Endothelial cell of umbilical vein (primary cell): ENCODE results near the gene PZP. TPM values are rescaled to one million over a fixed set of nuclear protein-coding genes. Genes with fewer than 3 reads are reported as not detected.

Experiments
- BruUV-seq: library from RNA; stranded (reverse); fragments of 400-500 nt; replicated peaks from 2 replicates; lab custom pipeline; 2021; lab: Mats Ljungman, UMichigan
- CTCF ChIA-PET: fragments of 300-600, 350-600 bp; sonication (Branson Sonifier 250); formaldehyde crosslinking; loops from one replicate; lab custom pipeline; 2021; ENCODE audit warnings: antibody characterized with exemption, inconsistent platforms; lab: Charles Lee
- POLR2A ChIA-PET: fragments of 300-600, 350-600 bp; sonication (Branson Sonifier 250); formaldehyde crosslinking; loops from one replicate; lab custom pipeline; 2021; ENCODE audit warnings: antibody characterized with exemption, inconsistent platforms; lab: Charles Lee
- DNase-seq: peaks from one replicate; pipeline ENCODE4 v3.0.0-alpha.2; 2011; ENCODE audit warnings: low read depth, low spot score
- FAIRE-seq: peaks from 2 replicates; lab custom pipeline; 2011; peaks lifted over from hg19 to GRCh38; lab: Jason Lieb, UNC
- H2AFZ ChIP-seq: 2 replicates; pipeline ENCODE4 v1.6.0; 2012; ENCODE audit warnings: low read depth, low read length, control low read depth, inconsistent platforms
- H3K27ac ChIP-seq: 2 replicates; pipeline ENCODE4 v1.5.1; 2011; ENCODE audit warnings: low read depth, mild to moderate bottlenecking, control low read depth, low read length, moderate library complexity; ENCODE audit not compliant: insufficient read depth
- H3K27me3 ChIP-seq, 2 experiments: 2 replicates each; pipeline versions ENCODE4 v1.6.0 to v1.6.1; 2011; ENCODE audit warnings: low read length in 2 of 2, mixed read lengths in 1 of 2; ENCODE audit not compliant: control insufficient read depth in 2 of 2, insufficient read depth in 2 of 2
- H3K36me3 ChIP-seq, 2 experiments: 2 replicates in 1 of 2; 3 replicates in 1 of 2; pipeline ENCODE4 v1.5.1; 2011; ENCODE audit warnings: low read length in 2 of 2, mild to moderate bottlenecking in 1 of 2, moderate library complexity in 1 of 2; ENCODE audit not compliant: control insufficient read depth in 2 of 2, insufficient read depth in 2 of 2; ENCODE audit errors: extremely low read depth in 1 of 2
- H3K4me1 ChIP-seq: 3 replicates; pipeline ENCODE4 v1.5.1; 2011; ENCODE audit warnings: mild to moderate bottlenecking, low read length; ENCODE audit not compliant: control insufficient read depth, insufficient read depth; ENCODE audit errors: extremely low read depth
- H3K4me2 ChIP-seq: 2 replicates; pipeline ENCODE4 v1.6.1; 2011; ENCODE audit warnings: low read length, control low read depth, mixed read lengths; ENCODE audit not compliant: insufficient read depth
- H3K4me3 ChIP-seq, 3 experiments: fragments of 200-600 bp in 1 of 3; sonication (generic), shearing (Covaris generic) in 1 of 3; replicated peaks in 1 of 3; 2 replicates each; pipeline ENCODE4 v1.5.1; 2011 to 2016; ENCODE audit warnings: control low read depth in 3 of 3, low read length in 3 of 3, mild to moderate bottlenecking in 2 of 3, inconsistent platforms in 1 of 3, low read depth in 1 of 3, moderate library complexity in 1 of 3; ENCODE audit not compliant: insufficient read depth in 1 of 3
- H3K79me2 ChIP-seq: 2 replicates; pipeline ENCODE4 v1.6.0; 2012; ENCODE audit warnings: low read length, inconsistent platforms; ENCODE audit not compliant: control insufficient read depth, insufficient read depth
- H3K9ac ChIP-seq: replicated peaks from 2 replicates; pipeline ENCODE3; 2011; ENCODE audit warnings: low read length, control low read depth; ENCODE audit not compliant: insufficient read depth; ENCODE audit errors: extremely low read depth
- H3K9me1 ChIP-seq: replicated peaks from 3 replicates; pipeline ENCODE4 v1.6.0; 2011; ENCODE audit warnings: mild to moderate bottlenecking, low read length; ENCODE audit not compliant: control insufficient read depth, insufficient read depth; ENCODE audit errors: extremely low read depth
- H3K9me3 ChIP-seq: replicated peaks from 2 replicates; pipeline ENCODE4 v1.5.1; 2012; ENCODE audit warnings: low read length, inconsistent platforms; ENCODE audit not compliant: control insufficient read depth, insufficient read depth
- H4K20me1 ChIP-seq: replicated peaks from 2 replicates; pipeline ENCODE3; 2011; ENCODE audit warnings: mild to moderate bottlenecking, low read length; ENCODE audit not compliant: control insufficient read depth, insufficient read depth; ENCODE audit errors: extremely low read depth
- CTCF ChIP-seq, 2 donors: IDR thresholded peaks; 1 replicate in 1 of 2; 2 replicates in 1 of 2; pipeline ENCODE4 v1.5.1; 2011; ENCODE audit warnings: low read length in 2 of 2, mild to moderate bottlenecking in 2 of 2, moderate library complexity in 2 of 2, control low read depth in 1 of 2, inconsistent platforms in 1 of 2, low read depth in 1 of 2; ENCODE audit not compliant: insufficient read depth in 1 of 2; ENCODE audit errors: extremely low read depth in 1 of 2
- EZH2 ChIP-seq: IDR thresholded peaks from 2 replicates; pipeline ENCODE4 v1.6.1; 2012; ENCODE audit warnings: borderline replicate concordance, low read depth, mild to moderate bottlenecking, moderate library complexity, low read length, inconsistent platforms; ENCODE audit not compliant: severe bottlenecking
- FOS ChIP-seq: IDR thresholded peaks from 2 replicates; pipeline ENCODE4 v1.6.1; 2011; ENCODE audit warnings: mild to moderate bottlenecking, low read length, moderate library complexity, borderline replicate concordance; ENCODE audit not compliant: insufficient read depth
- GATA2 ChIP-seq: IDR thresholded peaks from 2 replicates; pipeline ENCODE4 v1.7.0; 2011; ENCODE audit warnings: low read depth, mild to moderate bottlenecking, moderate library complexity, mixed read lengths, low read length; ENCODE audit not compliant: insufficient read length, insufficient read depth
- JUN ChIP-seq: IDR thresholded peaks from 2 replicates; pipeline ENCODE4 v1.6.1; 2011; ENCODE audit warnings: borderline replicate concordance, low read depth; ENCODE audit not compliant: insufficient read length, insufficient read depth
- MAX ChIP-seq: IDR thresholded peaks from 2 replicates; pipeline ENCODE4 v1.6.1; 2011; ENCODE audit not compliant: insufficient read depth, insufficient read length
- MYC ChIP-seq: IDR thresholded peaks from one replicate; pipeline ENCODE4 v1.6.1; 2011; ENCODE audit warnings: mild to moderate bottlenecking, low read depth, low read length
- POLR2A ChIP-seq: IDR thresholded peaks from 2 replicates; pipeline ENCODE4 v1.6.1; 2012; ENCODE audit warnings: low read depth, mild to moderate bottlenecking, control low read depth, low read length
- POLR2AphosphoS5 ChIP-seq: IDR thresholded peaks from 2 replicates; pipeline ENCODE4 v1.6.1; 2012; ENCODE audit warnings: low read depth, mild to moderate bottlenecking, control low read depth, low read length, moderate library complexity; ENCODE audit not compliant: insufficient read depth
- dilution Hi-C: fragments of 300-500 bp; cut with MboI; formaldehyde crosslinking; loops from one replicate; pipeline ENCODE4 v1.15.0; 2019; ENCODE audit warnings: low sequenced_read_pairs; ENCODE audit not compliant: extremely low pct_ligation_motif_present
- intact Hi-C: fragments of 100-400 bp; cut with micrococcal nuclease; formaldehyde crosslinking; loops from one replicate; pipeline ENCODE4 v1.10.0; 2022
- polyA plus RNA-seq, 4 experiments: library from polyadenylated mRNA; depleted of rRNA in 3 of 4; stranded (reverse) in 3 of 4; unstranded in 1 of 4; fragments of >200 nt; gene quantifications; 2 replicates each; pipeline versions ENCODE4 v1.2.1 to v1.2.3, GENCODE V29; 2011 to 2012; ENCODE audit warnings: missing spikeins in 1 of 4
- total RNA-seq: library from RNA; stranded (reverse); gene quantifications from 2 replicates; pipeline ENCODE4 v1.2.3, GENCODE V29; 2021

PZP gene
- total and polyA plus RNA-seq, 2 donors (not counting 3 experiments of a cell fraction or from before 2014, with no cell fraction given): 0.73 to 0.84 TPM

- dilution Hi-C loops: no loop called here
- intact Hi-C loops: no loop called here
- POLR2A ChIA-PET: no interaction called here
- Histone ChIP-seq H3K27me3 (peaks cover 0 to 4% of the 10 kb centered on the region in 2 experiments), H3K79me2 (no peaks in the 10 kb centered on the region), H2AFZ (no peak overlapping the region), H3K9me3 (no peaks in the 10 kb centered on the region), H3K36me3 (no peaks in the 10 kb centered on the region), H3K4me3 (no peak overlapping the region), H4K20me1 (no peaks in the 10 kb centered on the region), H3K4me2 (no peak overlapping the region), H3K27ac (no peak overlapping the region), H3K4me1 (no peaks in the 10 kb centered on the region), H3K9me1 (no peaks in the 10 kb centered on the region), H3K9ac (no peak overlapping the region)
- DNase-seq: no peak
- no peak for TF ChIP-seq MYC
- TF ChIP-seq CTCF (IDR thresholded peaks at IDR 0.05; ENCODE audit: extremely low read depth in 1 of 2, insufficient read depth in 1 of 2, low read depth in 1 of 2, low read length in 2 of 2): no peak
- no peak for TF ChIP-seq FOS
- no peak for TF ChIP-seq POLR2AphosphoS5
- TF ChIP-seq GATA2: no peak
- no peak for TF ChIP-seq POLR2A
- TF ChIP-seq JUN: no peak
- no peak for TF ChIP-seq EZH2
- no peak for TF ChIP-seq MAX
- BruUV-seq: no TSS peak
- CTCF ChIA-PET: interaction anchor here (1.1 kb wide), 1 partner anchor 11 kb away, joined by 4 read pairs; no protein-coding TSS in a partner anchor
- FAIRE-seq: no peak
Measured at GRCh38 chr12:9179781-9180180, 28.4 kb downstream of the PZP start.
